Measurements from ENCODE around the gene LGALS4. TPM values are rescaled to one million over a fixed set of nuclear protein-coding genes. Genes with fewer than 3 reads are reported as not detected.
"Not testable (repeated sequence)": the region's sequence is repeated elsewhere in the genome, so short reads cannot be mapped to it uniquely, and the experiment has no call there.

Gene LGALS4
- total RNA-seq, 1 donor from 2014 or later: 0.47 TPM

GRCh38 chr19:38754196-38754595 lies 58.5 kb downstream of the LGALS4 start:
- ATAC-seq; intact Hi-C loops (cut with micrococcal nuclease); DNase-seq: not testable (repeated sequence)

- ATAC-seq; intact Hi-C loops (cut with micrococcal nuclease); DNase-seq: not testable (repeated sequence)
Measured at GRCh38 chr19:38753783-38754182, 59.0 kb downstream of the LGALS4 start.

Other genes starting within 250 kb of the LGALS4 start
- 1.8 TPM for gene MAP4K1, start 195.0 kb downstream of the LGALS4 start, total RNA-seq
- 674 TPM for gene EIF3K, start 193.8 kb downstream of the LGALS4 start, total RNA-seq
- 131 TPM for gene ACTN4, start 165.3 kb downstream of the LGALS4 start, total RNA-seq
- not detected for gene CAPN12, start 68.5 kb downstream of the LGALS4 start, total RNA-seq
- gene LGALS7, start 39.4 kb downstream of the LGALS4 start, total RNA-seq: not detected
- gene LGALS7B, start 23.7 kb downstream of the LGALS4 start, total RNA-seq: not detected
- gene ECH1, start 18.8 kb upstream of the LGALS4 start, total RNA-seq: 1,171 TPM
- 171 TPM for gene HNRNPL, start 37.0 kb upstream of the LGALS4 start, total RNA-seq
- gene RINL, start 65.3 kb upstream of the LGALS4 start, total RNA-seq: 4.5 TPM
- gene SIRT2, start 86.7 kb upstream of the LGALS4 start, total RNA-seq: 94.4 TPM
- 14.5 TPM for gene NFKBIB, start 87.0 kb upstream of the LGALS4 start, total RNA-seq
- gene CCER2, start 99.2 kb upstream of the LGALS4 start, total RNA-seq: not detected
- gene SARS2, start 117.8 kb upstream of the LGALS4 start, total RNA-seq: 13.2 TPM
- gene MRPS12, start 118.0 kb upstream of the LGALS4 start, total RNA-seq: 71.9 TPM
- gene FBXO17, start 162.8 kb upstream of the LGALS4 start, total RNA-seq: 1.7 TPM
- gene FBXO27, start 219.6 kb upstream of the LGALS4 start, total RNA-seq: 9.7 TPM

All from left ventricle myocardium superior (tissue), 1 donor.